HG02642 (cell line): ENCODE measurements around the gene PRXL2B.

Source experiments
- ATAC-seq: cut with Tn5 transposase; IDR thresholded peaks from one replicate; pipeline ENCODE4 v1.9.1; 2021; ENCODE audit warnings: mild to moderate bottlenecking; ENCODE audit not compliant: unreplicated experiment, poor library complexity

Gene PRXL2B

GRCh38 chr1:2595261-2595811 lies 8.8 kb downstream of the PRXL2B start:
- ATAC-seq = no peak

GRCh38 chr1:2595812-2596529 lies 9.4 kb downstream of the PRXL2B start:
- ATAC-seq = no peak

GRCh38 chr1:2596530-2597333 lies 10.2 kb downstream of the PRXL2B start:
- ATAC-seq = no peak

- ATAC-seq = no peak
Observed at GRCh38 chr1:2597441-2598328, 11.1 kb downstream of the PRXL2B start.

GRCh38 chr1:2598329-2598931 lies 11.9 kb downstream of the PRXL2B start:
- no peak for ATAC-seq

GRCh38 chr1:2601721-2602303 lies 15.2 kb downstream of the PRXL2B start:
- no peak for ATAC-seq

GRCh38 chr1:2602311-2602835 lies 15.8 kb downstream of the PRXL2B start:
- no peak for ATAC-seq

- ATAC-seq = no peak
Observed at GRCh38 chr1:2602866-2603520, 16.4 kb downstream of the PRXL2B start.

GRCh38 chr1:2603521-2604155 lies 17.1 kb downstream of the PRXL2B start:
- no peak for ATAC-seq

GRCh38 chr1:2604156-2604843 lies 17.7 kb downstream of the PRXL2B start:
- no peak for ATAC-seq

GRCh38 chr1:2604844-2605508 lies 18.4 kb downstream of the PRXL2B start:
- no peak for ATAC-seq

GRCh38 chr1:2605509-2606395 lies 19.2 kb downstream of the PRXL2B start:
- no peak for ATAC-seq

- no peak for ATAC-seq
Observed at GRCh38 chr1:2606396-2606880, 19.9 kb downstream of the PRXL2B start.

- ATAC-seq = no peak
Observed at GRCh38 chr1:2606881-2607621, 20.5 kb downstream of the PRXL2B start.

GRCh38 chr1:2607641-2608091 lies 21.1 kb downstream of the PRXL2B start:
- no peak for ATAC-seq
